Lower leg skin (tissue), 4 donors: Measurements from ENCODE around the gene ZNF213. TPM values are rescaled to one million over a fixed set of nuclear protein-coding genes. Genes with fewer than 3 reads are reported as not detected.

Source experiments
- DNase-seq, 2 donors: peaks; one replicate each; pipeline ENCODE4 v3.0.0-alpha.2; 2019; ENCODE audit warnings: low spot score in 2 of 2
- H3K4me3 ChIP-seq: fragments of 200-600 bp; sonication (generic); 2 replicates; pipeline ENCODE4 v1.5.1; 2017; ENCODE audit warnings: mild to moderate bottlenecking, low read depth; ENCODE audit not compliant: poor library complexity, severe bottlenecking
- CTCF ChIP-seq, 3 donors: fragments of 450-650 bp; IDR thresholded peaks; one replicate each; pipeline ENCODE4 v1.5.1; 2016; ENCODE audit warnings: antibody characterized with exemption in 3 of 3, mild to moderate bottlenecking in 3 of 3, moderate library complexity in 2 of 3
- POLR2A ChIP-seq, 2 donors: fragments of 450-650 bp; IDR thresholded peaks; one replicate each; pipeline ENCODE4 v1.6.1; 2016 to 2017; ENCODE audit warnings: antibody characterized with exemption in 2 of 2, mild to moderate bottlenecking in 1 of 2, moderate library complexity in 1 of 2
- WGBS, 2 donors: methylation state at CpG; one replicate each; pipeline ENCODE4 v1.1.5; 2018; 5-methylcytosine and 5-hydroxymethylcytosine counted together
- intact Hi-C: fragments of 100-400 bp; cut with DNase I; formaldehyde crosslinking; loops from one replicate; pipeline ENCODE4 v1.15.0; 2023; ENCODE audit warnings: low total_unique reads
- total RNA-seq, 4 donors: library from RNA; depleted of rRNA; stranded (reverse); fragments of >200 nt; gene quantifications; one replicate each; pipeline ENCODE4 v1.1.0, GENCODE V29; 2016

The ZNF213 gene
- total RNA-seq, 4 donors from 2014 or later = 10.7 to 18.0 (median 14.6) TPM

GRCh38 chr16:3152027-3152276 lies 17.1 kb downstream of the ZNF213 start:
- WGBS, 2 donors = 3% methylated on average over 15 of the region's 15 CpGs
- TF ChIP-seq CTCF (IDR thresholded peaks at IDR 0.05) (no peak), POLR2A (IDR thresholded peaks at IDR 0.05) (no peak)
- no peak overlapping the region for H3K4me3 ChIP-seq
- intact Hi-C loops = no loop called here
- no peak for DNase-seq

- 1% methylated on average over 42 of the region's 42 CpGs for WGBS, 2 donors
- intact Hi-C loops = no loop called here
- no peak overlapping the region for H3K4me3 ChIP-seq
- TF ChIP-seq POLR2A (IDR thresholded peaks at IDR 0.05) = no peak
- TF ChIP-seq CTCF (IDR thresholded peaks at IDR 0.05) = no peak
- peak; percentile 94 to 99 for DNase-seq
Measured at GRCh38 chr16:3152277-3152990, 17.6 kb downstream of the ZNF213 start.

GRCh38 chr16:3152991-3153368 lies 18.2 kb downstream of the ZNF213 start:
- WGBS, 2 donors = 12% methylated on average over 8 of the region's 8 CpGs
- DNase-seq = no peak
- TF ChIP-seq POLR2A (IDR thresholded peaks at IDR 0.05) (no peak), CTCF (IDR thresholded peaks at IDR 0.05) (no peak)
- no peak overlapping the region for H3K4me3 ChIP-seq
- intact Hi-C loops = no loop called here

- DNase-seq = no peak
- intact Hi-C loops = no loop called here
- WGBS, 2 donors = 88 to 89% methylated on average over 2 of the region's 2 CpGs
- no peak overlapping the region for H3K4me3 ChIP-seq
- no peak for TF ChIP-seq CTCF (IDR thresholded peaks at IDR 0.05)
- no peak for TF ChIP-seq POLR2A (IDR thresholded peaks at IDR 0.05)
Measured at GRCh38 chr16:3155181-3155580, 20.4 kb downstream of the ZNF213 start.

- intact Hi-C loops = no loop called here
- no peak for DNase-seq
- no peak overlapping the region for H3K4me3 ChIP-seq
- 96 to 98% methylated on average over 3 of the region's 3 CpGs for WGBS, 2 donors
- TF ChIP-seq POLR2A (IDR thresholded peaks at IDR 0.05) = no peak
- TF ChIP-seq CTCF (IDR thresholded peaks at IDR 0.05) = no peak
Measured at GRCh38 chr16:3155972-3156371, 21.1 kb downstream of the ZNF213 start.
